Suprapubic skin (tissue), 4 donors: ENCODE measurements around the gene MVP.

Source experiments
- EP300 ChIP-seq: sonication (generic); formaldehyde crosslinking; IDR thresholded peaks from one replicate; pipeline ENCODE4 v1.6.1; 2017; ENCODE audit warnings: antibody characterized with exemption
- POLR2AphosphoS5 ChIP-seq, 3 donors: sonication (generic); formaldehyde crosslinking; IDR thresholded peaks; one replicate each; pipeline ENCODE4 v1.6.1; 2017; ENCODE audit warnings: antibody characterized with exemption in 3 of 3
- TF ChIP-seq, protein P1 (sequence below), 2 donors: fragments of 200-600 bp in 1 of 2; fragments of 450-650 bp in 1 of 2; sonication (generic) in 1 of 2; IDR thresholded peaks; one replicate each; pipeline ENCODE4 v1.5.1; 2016 to 2019; ENCODE audit warnings: antibody characterized with exemption in 2 of 2, mild to moderate bottlenecking in 1 of 2, moderate library complexity in 1 of 2

DNA sequence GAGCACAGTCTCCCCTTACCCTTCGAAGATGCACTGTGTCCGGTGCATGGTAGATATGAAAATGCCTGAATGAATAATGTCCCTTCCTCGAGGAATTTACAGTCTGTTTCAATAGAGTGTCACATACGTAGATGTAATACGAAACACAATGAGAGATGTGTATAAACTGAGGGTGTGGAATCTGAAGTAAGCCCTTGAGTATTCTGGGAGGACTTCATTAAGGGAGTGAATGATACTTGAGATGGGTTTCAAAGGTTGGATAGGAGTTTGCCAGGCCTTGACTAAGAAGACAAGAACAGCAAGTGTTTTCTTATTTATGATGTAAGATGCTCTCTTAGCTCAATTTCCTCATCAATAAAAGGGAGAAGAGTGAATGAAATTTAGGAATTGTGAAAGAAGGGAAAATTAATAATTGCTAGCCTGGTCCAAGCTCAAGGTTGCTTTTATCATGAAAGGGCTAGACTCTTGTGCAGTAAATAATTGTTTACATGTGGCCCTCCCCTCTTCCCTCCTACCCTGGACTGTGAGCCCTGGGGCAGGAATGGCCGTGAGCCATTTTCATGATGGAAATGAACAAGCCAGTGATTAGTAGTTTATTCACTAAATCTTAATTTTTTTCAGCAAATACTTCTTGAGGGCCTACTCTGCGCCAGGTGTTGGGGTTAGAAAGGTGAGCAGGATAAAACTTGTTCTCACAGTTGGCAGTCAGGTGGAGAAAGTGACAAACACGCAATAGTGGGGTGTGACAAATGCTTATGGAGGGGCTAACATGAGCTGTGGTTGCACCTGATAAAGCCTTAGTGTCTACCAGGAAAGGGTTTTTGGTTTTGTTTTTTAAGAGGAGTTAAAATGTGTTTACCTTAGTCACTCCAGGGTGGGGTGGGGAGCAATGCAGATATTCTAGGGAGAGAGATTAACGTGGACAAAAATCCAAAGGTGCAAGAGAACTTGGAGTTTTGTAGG is 28.1 kb upstream of the MVP start:
- TF ChIP-seq, protein P1, sequence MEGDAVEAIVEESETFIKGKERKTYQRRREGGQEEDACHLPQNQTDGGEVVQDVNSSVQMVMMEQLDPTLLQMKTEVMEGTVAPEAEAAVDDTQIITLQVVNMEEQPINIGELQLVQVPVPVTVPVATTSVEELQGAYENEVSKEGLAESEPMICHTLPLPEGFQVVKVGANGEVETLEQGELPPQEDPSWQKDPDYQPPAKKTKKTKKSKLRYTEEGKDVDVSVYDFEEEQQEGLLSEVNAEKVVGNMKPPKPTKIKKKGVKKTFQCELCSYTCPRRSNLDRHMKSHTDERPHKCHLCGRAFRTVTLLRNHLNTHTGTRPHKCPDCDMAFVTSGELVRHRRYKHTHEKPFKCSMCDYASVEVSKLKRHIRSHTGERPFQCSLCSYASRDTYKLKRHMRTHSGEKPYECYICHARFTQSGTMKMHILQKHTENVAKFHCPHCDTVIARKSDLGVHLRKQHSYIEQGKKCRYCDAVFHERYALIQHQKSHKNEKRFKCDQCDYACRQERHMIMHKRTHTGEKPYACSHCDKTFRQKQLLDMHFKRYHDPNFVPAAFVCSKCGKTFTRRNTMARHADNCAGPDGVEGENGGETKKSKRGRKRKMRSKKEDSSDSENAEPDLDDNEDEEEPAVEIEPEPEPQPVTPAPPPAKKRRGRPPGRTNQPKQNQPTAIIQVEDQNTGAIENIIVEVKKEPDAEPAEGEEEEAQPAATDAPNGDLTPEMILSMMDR (IDR thresholded peaks at IDR 0.05) = no peak
- no peak for TF ChIP-seq POLR2AphosphoS5 (IDR thresholded peaks at IDR 0.05)
- TF ChIP-seq EP300 = no peak
